NCI-H345 treated with DMSO at 0.1 percent for 48 hours (cell line): ENCODE results near the gene MAML3.

Experiments used
- DNase-seq: peaks from one replicate; lab custom pipeline; 2025; ENCODE audit not compliant: unreplicated experiment; lab: John Stamatoyannopoulos, UW

MAML3 gene

DNA sequence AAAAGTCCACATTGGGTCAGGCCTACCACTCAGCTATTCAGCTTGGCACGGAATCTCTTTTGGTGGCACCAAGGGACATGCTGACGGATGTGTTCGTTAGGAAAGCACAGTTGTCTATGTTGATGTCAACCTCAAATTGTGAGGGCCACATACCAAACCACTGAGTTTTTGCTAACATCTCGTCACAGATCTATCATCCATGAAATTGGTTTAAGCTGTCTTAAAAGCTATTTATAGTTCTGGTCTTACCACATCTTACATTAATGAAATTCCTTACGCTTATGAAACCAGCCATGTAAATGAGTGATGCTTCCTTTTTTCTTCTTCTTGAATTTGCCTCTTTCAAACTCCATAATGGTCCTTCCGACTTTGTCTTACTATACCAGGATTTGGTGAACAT, 386.8 kb downstream of the MAML3 start:
- DNase-seq: no peak

DNA sequence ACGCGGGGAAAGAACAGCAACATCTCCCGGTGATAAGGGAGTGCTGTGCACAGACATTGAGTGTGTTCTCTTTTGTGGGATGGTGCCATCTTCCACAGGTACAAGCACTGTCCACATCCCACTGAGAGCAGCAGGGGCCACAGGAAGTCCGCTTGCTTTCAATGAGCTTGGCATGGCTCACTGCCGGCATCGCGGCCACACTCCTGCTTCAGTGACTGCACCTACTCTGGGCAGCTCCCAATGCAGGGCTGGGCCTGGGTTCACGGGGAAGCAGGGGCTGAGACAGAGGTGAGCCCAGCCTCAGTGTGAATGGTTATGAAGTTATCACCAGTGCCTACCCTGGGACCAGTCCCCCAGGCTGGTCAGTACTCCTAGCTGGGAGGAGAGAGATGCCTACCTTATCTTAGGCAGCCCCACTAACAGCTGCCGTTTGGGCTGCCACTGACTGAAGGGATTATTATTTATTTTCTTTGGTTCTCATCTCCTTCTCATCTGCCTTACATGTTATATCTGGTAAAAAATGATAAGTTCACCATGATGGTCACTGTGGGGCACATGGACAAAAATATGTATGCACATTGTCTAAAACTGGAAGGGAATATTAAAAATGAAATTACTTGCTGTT, 389.2 kb downstream of the MAML3 start:
- no peak for DNase-seq

DNA sequence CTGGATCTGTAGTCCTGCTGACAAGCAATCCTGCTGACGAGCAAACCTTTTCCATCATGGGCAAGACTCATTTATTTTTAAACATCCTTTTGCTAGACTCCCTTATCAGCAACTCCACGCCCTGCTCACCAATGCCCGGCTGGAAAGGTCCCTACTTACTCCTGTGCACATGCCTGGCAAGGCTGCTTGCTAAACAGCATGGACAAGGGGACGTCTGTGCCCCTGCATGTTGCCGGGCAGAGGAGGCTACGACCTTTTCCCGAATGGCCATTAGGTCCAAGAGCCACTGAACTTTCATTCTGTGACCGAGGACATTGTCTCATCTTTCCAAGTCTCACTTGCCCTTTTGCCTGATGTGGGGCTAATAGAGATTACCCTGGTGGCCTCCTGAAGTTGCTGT, 389.8 kb downstream of the MAML3 start:
- DNase-seq: no peak

DNA sequence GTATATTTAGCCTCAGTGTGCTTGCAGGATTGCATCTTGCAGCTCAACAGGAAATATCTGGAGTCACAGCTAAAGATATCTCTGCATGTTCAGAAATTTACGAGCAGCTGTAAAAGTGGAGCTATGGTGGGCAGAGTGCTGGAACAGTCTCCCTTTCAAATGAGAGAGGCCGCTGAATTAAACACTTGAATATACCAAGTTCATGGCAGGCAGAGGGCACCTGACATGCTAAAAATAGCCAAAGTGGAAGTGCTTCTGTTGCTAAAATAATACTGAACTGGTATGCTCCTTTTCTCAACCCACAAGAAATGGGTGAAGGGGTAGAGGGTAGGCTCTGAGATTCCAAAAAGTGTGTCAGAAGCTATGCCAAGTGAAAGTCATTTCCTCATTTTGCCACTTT, 390.3 kb downstream of the MAML3 start:
- DNase-seq: no peak

DNA sequence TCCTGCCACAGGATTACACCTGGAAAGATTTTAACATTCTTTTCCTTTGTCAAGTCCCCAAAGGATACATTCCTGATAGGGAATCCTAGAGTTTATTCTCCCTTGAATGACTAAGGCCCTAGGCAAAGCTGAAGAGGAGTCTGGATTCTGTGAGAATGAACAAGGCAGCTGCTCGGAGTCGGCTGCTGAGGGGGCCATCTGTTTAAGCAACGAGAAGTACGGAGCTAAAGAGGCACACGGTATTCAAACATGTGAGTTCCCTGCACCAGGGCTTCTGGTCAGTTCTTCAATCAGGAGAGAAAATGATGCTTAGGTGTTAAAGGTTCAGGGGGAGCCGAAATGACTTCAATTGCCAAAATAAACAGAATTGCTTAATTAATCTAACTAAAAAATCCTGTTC, 390.8 kb downstream of the MAML3 start:
- DNase-seq: no peak

DNA sequence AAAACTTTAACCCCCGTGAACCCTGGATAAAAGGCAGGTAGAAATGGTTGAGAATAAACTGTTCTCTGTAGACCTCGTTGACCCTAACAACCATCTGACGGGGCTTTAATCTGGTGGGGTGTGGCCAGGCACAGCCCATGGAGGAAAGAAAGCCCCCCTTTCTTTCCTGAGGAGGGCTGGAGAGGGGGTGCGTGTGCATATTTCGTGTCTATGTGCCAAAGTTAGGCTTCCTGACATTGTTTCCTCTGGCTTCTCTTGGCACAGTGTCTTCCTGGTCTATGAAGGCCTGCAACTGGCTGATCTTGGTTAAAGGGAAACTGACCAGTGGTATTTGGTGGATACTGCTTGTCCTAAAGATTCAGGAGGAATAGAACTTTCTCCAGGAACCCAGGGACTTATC, 391.3 kb downstream of the MAML3 start:
- DNase-seq: no peak

DNA sequence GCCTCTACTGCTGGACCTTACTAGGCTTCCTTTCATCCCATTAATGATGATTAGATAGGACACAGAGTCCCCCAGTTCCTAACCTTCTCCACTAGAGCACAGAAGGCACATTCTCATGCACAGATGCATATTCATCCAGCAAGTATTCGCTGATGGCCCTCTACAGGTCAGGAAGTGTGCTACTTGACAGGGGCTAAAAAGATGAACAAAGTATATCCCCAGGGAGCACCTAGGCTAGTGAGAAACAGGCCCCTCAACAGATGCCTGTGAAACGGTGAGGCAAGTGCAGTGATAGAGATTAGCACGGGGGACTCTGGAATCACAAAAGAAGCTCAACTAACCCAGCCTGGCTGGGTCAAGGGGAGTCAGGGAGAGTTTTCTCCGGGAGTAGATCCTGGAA, 392.5 kb downstream of the MAML3 start:
- DNase-seq: no peak

DNA sequence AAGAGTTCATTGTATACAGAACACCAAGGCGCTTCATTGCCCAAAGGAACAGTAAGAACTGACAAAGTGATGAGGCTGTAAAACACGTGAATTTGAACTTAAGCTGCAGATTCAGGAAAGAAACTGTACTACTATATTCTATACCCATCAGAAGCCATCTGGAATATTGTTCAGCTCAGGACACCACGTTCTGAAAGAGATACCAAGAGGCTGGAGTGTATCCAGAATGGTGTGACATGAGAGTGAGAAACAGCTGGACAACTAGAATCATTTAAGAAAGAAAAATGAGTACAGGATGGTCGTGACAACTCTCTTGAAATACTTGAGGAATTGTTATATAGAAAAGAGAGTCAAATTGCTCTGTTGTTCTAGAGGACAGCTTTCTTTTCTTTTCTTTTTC, 393.4 kb downstream of the MAML3 start:
- no peak for DNase-seq

DNA sequence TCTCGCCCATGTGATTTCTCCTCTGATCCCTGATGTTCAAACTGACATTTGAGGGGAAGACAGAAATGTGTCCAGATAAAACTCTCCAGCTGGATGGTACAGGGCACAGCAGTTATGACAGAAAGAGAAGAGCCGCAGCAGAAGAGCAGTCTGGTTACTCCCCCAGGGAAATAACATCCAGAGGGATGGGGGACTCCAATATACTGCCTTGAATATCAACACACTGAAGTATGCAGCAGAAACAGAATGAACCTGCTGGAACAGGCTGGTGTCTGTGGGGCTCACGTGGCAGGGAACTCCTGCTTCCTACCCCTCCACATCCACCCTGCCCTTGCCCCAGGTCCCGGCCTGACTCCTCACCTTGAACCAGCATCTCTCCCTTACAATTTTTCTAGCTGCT, 394.9 kb downstream of the MAML3 start:
- DNase-seq: no peak

DNA sequence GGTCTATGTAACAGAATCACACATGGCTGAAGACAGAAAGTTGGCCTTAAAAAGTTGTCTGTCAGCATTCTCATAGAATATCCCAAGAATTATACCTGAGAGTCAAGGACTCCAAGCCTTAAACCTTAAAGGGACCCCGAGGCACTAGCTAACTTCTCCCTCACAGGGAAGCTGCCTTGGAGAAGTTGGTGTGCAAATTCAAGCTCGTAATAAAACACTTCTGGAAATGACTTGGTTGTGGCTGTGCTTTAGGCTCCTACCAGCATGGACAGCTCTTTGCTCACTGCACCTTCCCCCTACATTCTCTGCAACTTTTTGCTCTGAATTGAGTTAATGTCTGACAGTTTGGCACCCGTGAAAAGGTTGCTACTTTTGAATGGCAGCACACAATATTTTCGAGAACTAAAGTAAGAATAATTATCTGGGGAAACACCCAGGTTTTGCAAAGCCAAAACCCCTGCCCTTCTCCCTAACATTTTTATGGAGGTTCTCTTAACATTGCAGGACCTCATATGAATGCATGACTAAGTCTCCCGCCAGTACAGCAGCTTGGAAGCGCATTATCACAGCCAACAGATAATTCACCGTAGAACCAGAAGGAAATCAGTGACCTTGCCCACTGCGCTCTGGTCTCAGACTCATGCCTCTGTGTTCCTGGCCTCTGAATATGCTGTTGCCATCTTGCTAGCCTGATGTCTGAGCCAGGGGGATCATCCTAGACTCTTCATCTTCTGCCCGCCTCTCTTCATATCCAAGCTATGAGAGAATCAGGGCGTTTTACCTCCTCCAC, 397.4 kb downstream of the MAML3 start:
- DNase-seq: no peak

DNA sequence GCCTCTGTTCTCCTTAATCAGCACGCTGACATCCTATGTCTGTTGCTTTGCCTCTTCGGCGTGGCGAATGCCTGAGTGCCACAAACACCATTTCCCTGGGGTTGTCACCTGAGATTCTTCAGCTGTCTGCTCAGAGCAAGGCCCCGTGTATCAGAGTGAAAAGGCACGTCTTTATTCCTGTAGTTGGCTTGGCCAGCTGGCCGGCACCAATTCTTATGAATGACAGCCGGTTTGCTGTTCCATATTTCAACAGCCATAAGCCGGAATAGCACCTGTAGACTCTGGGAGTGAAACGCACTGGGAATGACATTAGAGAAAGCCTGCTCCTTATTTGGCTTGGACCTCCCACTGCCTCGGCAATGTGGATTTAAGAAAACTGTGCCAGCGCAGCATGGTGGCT, 399.0 kb downstream of the MAML3 start:
- no peak for DNase-seq

DNA sequence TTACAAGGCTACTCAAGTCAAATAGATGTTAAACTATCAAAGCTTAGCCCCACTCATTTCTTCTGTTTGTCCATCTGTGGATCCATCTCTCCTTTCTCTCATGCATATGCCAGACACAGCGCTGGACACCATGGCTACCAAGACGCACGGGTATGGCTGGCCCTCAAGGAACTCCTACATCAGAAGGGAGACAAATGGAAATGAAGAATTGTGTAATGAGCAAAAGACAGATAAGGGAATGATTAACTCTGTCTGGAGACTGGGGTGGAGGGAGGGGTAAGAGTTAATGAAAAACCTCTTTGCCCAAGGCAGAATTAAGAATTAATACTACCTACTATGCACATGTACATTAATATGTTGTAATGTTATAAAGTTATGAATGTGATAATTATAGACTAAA, 400.3 kb downstream of the MAML3 start:
- DNase-seq: no peak

DNA sequence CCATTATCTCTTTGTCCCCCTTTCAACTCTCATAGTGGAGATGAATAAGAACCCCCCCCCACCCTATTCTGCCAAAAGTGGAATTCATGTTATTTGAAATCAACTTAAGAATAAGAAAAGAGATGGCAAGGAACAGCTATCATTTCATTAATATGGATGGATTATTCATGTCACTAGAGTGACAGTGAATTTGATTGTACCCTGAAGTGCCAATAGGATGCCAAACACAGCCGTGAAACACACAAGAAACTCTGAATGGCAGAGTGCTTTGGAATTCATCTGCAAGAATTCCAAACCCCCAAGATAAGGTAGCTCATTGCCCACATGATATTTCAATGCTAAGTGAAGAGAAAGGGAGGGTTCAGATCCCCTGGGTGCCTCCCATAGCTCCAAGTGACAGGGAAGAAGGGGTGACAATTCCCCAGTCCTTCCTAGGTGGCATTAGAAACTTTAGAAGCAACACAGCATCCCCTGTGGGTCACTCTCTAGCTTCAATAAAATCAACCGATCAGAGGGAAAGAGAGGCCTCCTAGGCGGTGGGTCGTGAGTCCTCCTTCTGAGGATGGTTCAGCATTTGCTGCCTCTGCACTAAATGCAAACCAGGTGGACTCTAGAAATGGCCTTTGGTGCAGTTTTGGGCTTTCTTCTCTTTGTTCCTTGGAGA, 404.0 kb downstream of the MAML3 start:
- no peak for DNase-seq

DNA sequence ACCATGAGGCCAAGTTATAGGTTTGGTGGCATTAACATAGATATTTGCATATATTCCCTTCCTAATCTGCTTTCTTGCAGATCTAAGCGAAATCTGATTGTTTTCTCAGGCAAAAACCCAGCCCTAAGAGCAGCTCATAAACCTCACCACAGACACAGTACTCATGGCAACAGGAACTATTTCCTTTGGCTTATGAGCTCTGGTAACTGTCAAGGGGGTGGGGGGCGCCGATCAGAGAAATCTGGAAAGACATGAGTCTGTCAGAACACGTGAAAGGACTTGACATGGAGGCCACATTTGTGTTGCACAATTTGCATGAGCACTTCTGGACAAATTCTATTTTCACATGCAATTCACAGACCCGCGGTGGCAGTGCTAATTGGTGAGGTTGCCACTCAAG, 404.6 kb downstream of the MAML3 start:
- no peak for DNase-seq

DNA sequence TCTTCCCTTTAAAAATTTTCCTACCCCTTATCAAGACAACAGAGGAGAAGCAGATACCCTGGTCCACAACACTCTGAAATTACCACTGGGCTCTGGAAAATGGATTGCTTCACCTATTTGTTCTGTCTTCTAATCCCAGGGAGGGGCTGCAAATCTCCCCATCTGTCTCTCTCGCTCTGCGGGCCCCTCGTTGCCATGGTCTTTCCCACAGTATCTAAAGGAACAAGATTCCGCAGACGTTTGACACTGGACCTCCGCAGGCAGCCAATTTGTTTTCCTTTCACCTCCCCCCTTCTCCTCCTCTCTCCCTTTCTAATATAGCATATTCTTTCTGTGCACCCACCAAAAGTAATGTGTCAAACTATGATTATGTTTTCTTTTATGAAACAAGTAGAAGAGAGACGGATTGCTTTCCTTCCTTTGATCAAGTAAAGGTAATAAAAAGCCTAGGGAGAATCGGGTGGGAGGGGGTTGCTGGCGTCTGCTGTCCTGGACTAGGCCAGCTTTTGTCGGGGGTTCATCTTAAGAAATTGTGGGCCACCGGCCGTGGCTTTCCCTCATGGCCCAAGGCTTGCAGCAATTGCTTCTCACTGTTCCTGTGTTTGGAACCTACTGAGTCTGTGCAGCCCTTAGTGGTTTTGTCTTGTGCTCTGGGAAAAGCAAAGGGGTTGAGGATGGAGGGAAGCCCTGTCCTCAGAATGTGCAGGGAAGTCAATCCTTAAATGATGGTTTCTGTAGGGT, 407.4 kb downstream of the MAML3 start:
- no peak for DNase-seq

DNA sequence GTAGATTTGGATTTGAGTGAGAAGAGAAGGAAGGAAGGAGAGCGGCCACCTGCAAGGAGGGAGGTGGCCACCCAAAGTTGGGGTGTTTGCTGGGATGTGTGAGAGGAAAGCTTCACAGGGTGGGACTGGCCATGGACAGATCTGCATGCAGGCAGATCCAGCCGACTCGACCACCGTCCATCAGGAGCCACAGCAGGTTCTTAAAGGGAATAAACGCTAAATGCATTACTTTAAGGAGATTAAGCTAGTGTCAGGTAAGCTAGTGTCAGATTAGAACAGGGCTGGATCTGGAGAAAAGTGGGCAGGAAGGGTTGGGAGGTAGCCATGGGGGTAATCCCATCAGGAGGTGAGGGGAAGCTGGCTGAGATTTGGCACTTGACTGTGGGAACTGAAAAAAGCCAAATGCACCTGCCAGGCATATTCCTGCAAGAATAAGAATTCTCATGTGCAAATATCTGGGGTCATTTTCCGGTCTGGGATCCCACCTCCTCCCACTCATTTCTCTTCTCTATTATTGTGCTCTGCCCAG, 408.8 kb downstream of the MAML3 start:
- no peak for DNase-seq

DNA sequence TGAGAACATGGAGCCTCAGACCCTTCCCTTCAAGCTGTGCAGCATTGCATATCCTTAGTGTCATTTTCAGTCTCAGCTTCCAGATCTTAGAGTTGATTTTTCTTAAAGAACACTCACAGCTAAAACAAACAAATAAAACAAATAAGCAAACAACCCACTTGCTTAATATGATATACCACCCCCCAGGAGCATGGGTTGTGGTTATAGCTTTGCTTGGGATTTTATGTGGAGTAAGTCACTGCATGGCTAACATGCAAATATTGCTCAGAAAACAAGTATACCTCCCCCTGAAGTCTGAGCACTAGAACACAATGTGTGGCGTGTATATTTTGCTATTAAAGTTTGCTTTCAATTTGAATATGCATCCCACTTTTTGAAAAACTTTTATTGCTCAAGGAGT, 409.8 kb downstream of the MAML3 start:
- no peak for DNase-seq

DNA sequence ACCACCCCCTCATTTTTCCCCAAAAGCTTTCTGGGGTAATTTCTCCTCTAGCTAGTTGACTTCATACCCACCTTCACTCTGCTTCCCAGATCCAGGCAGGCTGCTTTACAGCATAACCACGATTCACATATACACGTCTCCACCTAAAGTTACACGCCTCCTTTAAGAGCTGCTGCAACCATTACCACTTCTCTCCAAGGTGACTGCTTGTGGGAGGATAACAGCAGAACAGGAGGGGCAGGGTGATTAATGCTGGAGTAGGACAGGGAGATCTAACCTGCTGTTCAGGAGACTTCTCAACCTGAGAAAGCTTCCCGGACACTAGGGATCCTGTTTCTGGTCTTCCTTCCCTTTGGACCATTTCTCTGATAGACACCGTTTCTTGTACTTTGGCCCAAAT, 411.0 kb downstream of the MAML3 start:
- DNase-seq: no peak

DNA sequence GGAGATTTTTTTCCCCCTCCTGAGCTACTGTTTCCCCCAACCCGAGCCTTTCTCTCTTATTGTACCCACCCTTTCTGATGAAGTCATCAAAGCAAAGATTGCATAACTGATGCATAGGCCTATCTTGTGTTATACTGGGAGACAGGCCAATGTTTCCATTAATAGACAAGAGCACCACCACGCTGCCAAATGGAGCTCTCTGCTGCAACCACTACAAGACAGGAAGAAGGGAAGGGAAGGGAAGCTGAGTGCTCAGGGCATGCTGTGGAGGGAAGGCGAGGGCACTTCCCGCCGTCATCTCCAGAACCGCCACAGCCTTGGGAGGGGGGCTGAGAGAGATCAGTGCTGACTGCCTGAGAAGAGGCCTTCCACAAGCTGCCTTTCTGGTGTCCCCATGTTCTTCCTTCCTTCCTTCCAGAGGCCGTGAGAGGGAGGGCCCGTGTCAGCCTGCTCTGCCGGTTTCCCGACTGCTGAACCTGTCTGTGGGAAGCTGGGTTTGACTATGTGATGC, 413.4 kb downstream of the MAML3 start:
- no peak for DNase-seq

DNA sequence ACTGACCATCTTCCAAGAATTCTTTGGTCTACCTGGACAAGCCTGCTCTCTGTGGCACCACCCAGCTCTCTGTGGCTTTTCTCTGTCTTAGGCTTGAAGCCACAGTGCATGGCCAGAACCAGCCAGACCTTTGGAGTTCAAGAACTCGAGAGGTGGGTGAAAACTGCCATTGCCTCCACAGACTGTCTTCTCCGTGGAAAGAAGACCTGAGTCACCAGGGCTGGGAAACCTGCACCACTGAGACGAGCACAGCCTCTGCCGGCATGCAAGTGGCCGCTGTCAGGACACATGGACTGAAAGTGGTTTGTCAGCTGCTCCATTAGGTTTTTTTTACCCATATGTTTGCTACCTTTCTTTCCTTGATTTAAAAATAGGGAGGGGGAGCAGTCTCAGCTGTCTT, 413.9 kb downstream of the MAML3 start:
- no peak for DNase-seq
